K562 (cell line): ENCODE measurements around the gene TUT1. TPM values are rescaled to one million over a fixed set of nuclear protein-coding genes. Genes with fewer than 3 reads are reported as not detected.

Experiments
- EHMT2 ChIP-seq: fragments of 450-650 bp; IDR thresholded peaks from 2 replicates; pipeline ENCODE4 v1.6.1; 2018; ENCODE audit warnings: antibody characterized with exemption
- EWSR1 ChIP-seq: fragments of 450-650 bp; IDR thresholded peaks from 2 replicates; pipeline ENCODE4 v1.6.1; 2018; ENCODE audit warnings: borderline replicate concordance, mild to moderate bottlenecking, low read depth, moderate library complexity; ENCODE audit not compliant: partially characterized antibody
- GTF2A2 ChIP-seq: IDR thresholded peaks from 2 replicates; pipeline ENCODE4 v1.6.1; 2016; ENCODE audit warnings: mild to moderate bottlenecking, missing genetic modification characterization, missing compliant biosample characterization
- MAZ ChIP-seq, 2 experiments: fragments of 450-650 bp in 1 of 2; sonication (generic) in 1 of 2; formaldehyde crosslinking; IDR thresholded peaks in 1 of 2; conservative IDR thresholded peaks in 1 of 2; 2 replicates each; pipeline versions ENCODE4 v1.4.0 to v1.5.0; 2020; ENCODE audit warnings: mild to moderate bottlenecking in 1 of 2, missing genetic modification reagents in 1 of 2
- NFE2 ChIP-seq: IDR thresholded peaks from 2 replicates; pipeline ENCODE4 v1.6.1; 2014; ENCODE audit warnings: antibody characterized with exemption, low read depth
- NFIX ChIP-seq: fragments of 250-450 bp; sonication (Bioruptor Pico); IDR thresholded peaks from 2 replicates; pipeline ENCODE4 v1.4.0; 2020; ENCODE audit warnings: low read depth, mild to moderate bottlenecking, moderate library complexity
- NFXL1 ChIP-seq: fragments of 450-650 bp; formaldehyde crosslinking; IDR thresholded peaks from 2 replicates; pipeline ENCODE4 v1.4.0; 2021; ENCODE audit warnings: mild to moderate bottlenecking
- NRF1 ChIP-seq, 2 experiments: fragments of 450-650 bp; IDR thresholded peaks in 1 of 2; conservative IDR thresholded peaks in 1 of 2; 2 replicates each; pipeline ENCODE4 v1.6.1; 2014; ENCODE audit warnings: mild to moderate bottlenecking in 2 of 2
- PTTG1 ChIP-seq: fragments of 450-650 bp; IDR thresholded peaks from 2 replicates; pipeline ENCODE4 v1.6.1; 2016; ENCODE audit warnings: low read depth, mild to moderate bottlenecking, missing genetic modification characterization, missing compliant biosample characterization
- RBM15 ChIP-seq: fragments of 200-400 bp; formaldehyde crosslinking; IDR thresholded peaks from 2 replicates; pipeline ENCODE4 v1.6.1; 2018; ENCODE audit warnings: mild to moderate bottlenecking, low read length, moderate library complexity; ENCODE audit not compliant: insufficient read depth
- RBM25 ChIP-seq: fragments of 200-400 bp; formaldehyde crosslinking; IDR thresholded peaks from 2 replicates; pipeline ENCODE4 v1.6.1; 2018; ENCODE audit warnings: low read length, low read depth, moderate library complexity; ENCODE audit not compliant: severe bottlenecking
- SMARCC2 ChIP-seq: fragments of 450-650 bp; IDR thresholded peaks from 2 replicates; pipeline ENCODE4 v1.6.1; 2017; ENCODE audit warnings: antibody characterized with exemption, moderate library complexity, mild to moderate bottlenecking, low read depth
- TCFL5 ChIP-seq: fragments of 250-450 bp; sonication (Bioruptor Pico); conservative IDR thresholded peaks from 2 replicates; pipeline ENCODE4 v1.6.1; 2021; ENCODE audit warnings: mild to moderate bottlenecking, moderate library complexity, matching md5 sums
- ZBTB8A ChIP-seq: fragments of 450-650 bp; IDR thresholded peaks from 2 replicates; pipeline ENCODE4 v1.6.1; 2018; ENCODE audit warnings: mild to moderate bottlenecking, moderate library complexity; ENCODE audit not compliant: partially characterized antibody
- ZFP1 ChIP-seq: fragments of 450-650 bp; formaldehyde crosslinking; IDR thresholded peaks from 2 replicates; pipeline ENCODE4 v1.4.0; 2020; ENCODE audit warnings: mild to moderate bottlenecking, mixed read lengths
- ZKSCAN8 ChIP-seq: fragments of 200-800 bp; sonication (Bioruptor generic); IDR thresholded peaks from 2 replicates; pipeline ENCODE4 v1.6.1; 2016; ENCODE audit warnings: missing genetic modification characterization, missing compliant biosample characterization
- ZNF23 ChIP-seq: fragments of 250-450 bp; sonication (Bioruptor Pico); IDR thresholded peaks from 2 replicates; pipeline ENCODE4 v1.4.0; 2020; ENCODE audit warnings: mild to moderate bottlenecking
- ZNF239 ChIP-seq: fragments of 250-450 bp; sonication (Bioruptor Pico); IDR thresholded peaks from 2 replicates; pipeline ENCODE4 v1.4.0; 2020; ENCODE audit warnings: mild to moderate bottlenecking
- ZNF316 ChIP-seq: fragments of 450-650 bp; IDR thresholded peaks from 2 replicates; pipeline ENCODE4 v1.6.1; 2016
- polyA plus RNA-seq, 8 experiments: library from polyadenylated mRNA; depleted of rRNA in 4 of 8; stranded (reverse) in 5 of 8; unstranded in 3 of 8; fragments of >200 nt; fragmentation: Nextera tagmentation in 2 of 8; fragmentation: Illumina TruSeq in 1 of 8; extraction: Ambion mirVana in 2 of 8; extraction: Trizol in 1 of 8; gene quantifications; 2 replicates each; pipeline versions ENCODE4 v1.2.1 to v1.2.3, GENCODE V29; 2011 to 2014; ENCODE audit warnings: inconsistent platforms in 1 of 8, missing spikeins in 1 of 8
- total RNA-seq, 7 experiments: library from RNA; depleted of rRNA in 6 of 7; stranded (reverse); fragments of >200 nt in 6 of 7; fragmentation: Illumina TruSeq in 2 of 7; extraction: Trizol in 2 of 7; gene quantifications; 2 replicates each; pipeline versions ENCODE4 v1.2.1 to v1.2.3, GENCODE V29; 2011 to 2021; ENCODE audit warnings: low replicate concordance in 1 of 7
- TF ChIP-seq, protein P1 (sequence below): sonication (generic); formaldehyde crosslinking; IDR thresholded peaks from 2 replicates; pipeline ENCODE4 v1.4.0; 2020; ENCODE audit warnings: mild to moderate bottlenecking, missing genetic modification reagents
- TF ChIP-seq, protein P2 (sequence below), 2 experiments: fragments of 250-450 bp in 1 of 2; fragments of 450-650 bp in 1 of 2; sonication (Bioruptor Pico) in 1 of 2; IDR thresholded peaks; 2 replicates each; pipeline versions ENCODE4 v1.6.1 to v1.8.0; 2016 to 2021; ENCODE audit warnings: mild to moderate bottlenecking in 2 of 2, moderate library complexity in 2 of 2, missing compliant biosample characterization in 1 of 2, missing genetic modification characterization in 1 of 2
- TF ChIP-seq, protein P3 (sequence below): fragments of 450-650 bp; IDR thresholded peaks from 2 replicates; pipeline ENCODE4 v1.6.1; 2017; ENCODE audit warnings: antibody characterized with exemption, mild to moderate bottlenecking

TUT1 gene
- total and polyA plus RNA-seq, 9 of the 15 experiments (the other 6 are each of a cell fraction or from before 2014, with no cell fraction given): 0.66 to 44.3 (median 15.7) TPM

DNA sequence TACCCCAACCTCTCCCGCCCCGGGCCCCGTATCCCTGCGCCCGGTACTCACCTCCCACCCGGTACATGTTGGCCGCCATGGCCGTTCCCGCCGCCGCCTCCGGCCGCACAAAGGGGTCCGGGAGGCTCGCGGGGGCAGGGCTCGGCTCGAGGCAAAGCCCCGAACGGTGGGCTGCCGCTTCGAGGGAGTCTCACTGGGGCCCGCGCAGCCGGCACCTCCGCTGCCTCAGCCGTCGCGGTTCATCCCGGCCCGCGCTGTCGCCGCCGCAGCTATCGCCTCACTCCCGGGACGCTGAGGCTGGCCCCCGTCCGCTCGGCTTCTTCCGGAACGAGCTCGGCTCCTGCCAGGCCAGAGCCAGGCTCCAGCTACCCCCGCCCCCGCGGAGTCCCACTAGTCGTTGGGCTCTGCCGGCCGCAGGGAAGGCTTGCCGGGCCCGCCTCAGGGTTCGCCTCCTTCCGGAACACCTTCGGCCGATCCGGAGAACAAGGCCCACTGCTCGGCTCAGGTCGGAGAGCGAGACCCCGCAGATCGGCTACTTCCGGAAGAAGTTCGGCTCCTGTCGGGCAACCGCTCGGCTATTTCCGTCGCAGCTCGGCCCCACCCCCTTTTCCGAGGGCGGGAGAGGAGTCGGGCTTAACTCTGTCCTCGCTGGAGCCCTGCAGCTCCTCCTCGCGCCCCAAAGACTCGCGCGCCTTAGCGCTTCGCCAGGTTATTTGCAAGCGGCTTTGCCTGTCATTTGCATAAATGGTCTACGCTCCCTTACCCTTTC is 10.2 kb upstream of the TUT1 start, which contains the start of gene MTA2 (continued):
- TF ChIP-seq RBM25 (no peak), NRF1 (conservative IDR thresholded peaks at IDR 0.05 in 1 of 2, IDR thresholded peaks at IDR 0.05 in 1 of 2) (peak; percentile 64 to 76; a peak in 3 of 4 replicates), ZBTB8A (no peak), PTTG1 (no peak), GTF2A2 (no peak), ZFP1 (CRISPR knock-in tag) (no peak), RBM15 (no peak), ZNF23 (CRISPR knock-in tag) (no peak), EHMT2 (no peak), MAZ (CRISPR knock-in tag; conservative IDR thresholded peaks at IDR 0.05 in 1 of 2, IDR thresholded peaks at IDR 0.05 in 1 of 2) (peak; percentile 72 to 89), SMARCC2 (no peak), ZNF316 (no peak), ZNF239 (CRISPR knock-in tag) (no peak), EWSR1 (no peak), ZKSCAN8 (CRISPR knock-in tag) (no peak), NFIX (no peak), NFXL1 (no peak), NFE2 (no peak), TCFL5 (CRISPR knock-in tag) (no peak)
- TF ChIP-seq, protein P1, sequence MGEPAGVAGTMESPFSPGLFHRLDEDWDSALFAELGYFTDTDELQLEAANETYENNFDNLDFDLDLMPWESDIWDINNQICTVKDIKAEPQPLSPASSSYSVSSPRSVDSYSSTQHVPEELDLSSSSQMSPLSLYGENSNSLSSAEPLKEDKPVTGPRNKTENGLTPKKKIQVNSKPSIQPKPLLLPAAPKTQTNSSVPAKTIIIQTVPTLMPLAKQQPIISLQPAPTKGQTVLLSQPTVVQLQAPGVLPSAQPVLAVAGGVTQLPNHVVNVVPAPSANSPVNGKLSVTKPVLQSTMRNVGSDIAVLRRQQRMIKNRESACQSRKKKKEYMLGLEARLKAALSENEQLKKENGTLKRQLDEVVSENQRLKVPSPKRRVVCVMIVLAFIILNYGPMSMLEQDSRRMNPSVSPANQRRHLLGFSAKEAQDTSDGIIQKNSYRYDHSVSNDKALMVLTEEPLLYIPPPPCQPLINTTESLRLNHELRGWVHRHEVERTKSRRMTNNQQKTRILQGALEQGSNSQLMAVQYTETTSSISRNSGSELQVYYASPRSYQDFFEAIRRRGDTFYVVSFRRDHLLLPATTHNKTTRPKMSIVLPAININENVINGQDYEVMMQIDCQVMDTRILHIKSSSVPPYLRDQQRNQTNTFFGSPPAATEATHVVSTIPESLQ (CRISPR knock-in tag): 0 out of 2 replicates have a peak, but pooled peaks have one; percentile 69
- TF ChIP-seq, protein P2, sequence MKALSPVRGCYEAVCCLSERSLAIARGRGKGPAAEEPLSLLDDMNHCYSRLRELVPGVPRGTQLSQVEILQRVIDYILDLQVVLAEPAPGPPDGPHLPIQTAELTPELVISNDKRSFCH (CRISPR knock-in tag; IDR thresholded peaks at IDR 0.05): no peak
- TF ChIP-seq, protein P2 (tag; IDR thresholded peaks at IDR 0.05): no peak; the same call in 1 of the 2 replicates
- TF ChIP-seq, protein P3, sequence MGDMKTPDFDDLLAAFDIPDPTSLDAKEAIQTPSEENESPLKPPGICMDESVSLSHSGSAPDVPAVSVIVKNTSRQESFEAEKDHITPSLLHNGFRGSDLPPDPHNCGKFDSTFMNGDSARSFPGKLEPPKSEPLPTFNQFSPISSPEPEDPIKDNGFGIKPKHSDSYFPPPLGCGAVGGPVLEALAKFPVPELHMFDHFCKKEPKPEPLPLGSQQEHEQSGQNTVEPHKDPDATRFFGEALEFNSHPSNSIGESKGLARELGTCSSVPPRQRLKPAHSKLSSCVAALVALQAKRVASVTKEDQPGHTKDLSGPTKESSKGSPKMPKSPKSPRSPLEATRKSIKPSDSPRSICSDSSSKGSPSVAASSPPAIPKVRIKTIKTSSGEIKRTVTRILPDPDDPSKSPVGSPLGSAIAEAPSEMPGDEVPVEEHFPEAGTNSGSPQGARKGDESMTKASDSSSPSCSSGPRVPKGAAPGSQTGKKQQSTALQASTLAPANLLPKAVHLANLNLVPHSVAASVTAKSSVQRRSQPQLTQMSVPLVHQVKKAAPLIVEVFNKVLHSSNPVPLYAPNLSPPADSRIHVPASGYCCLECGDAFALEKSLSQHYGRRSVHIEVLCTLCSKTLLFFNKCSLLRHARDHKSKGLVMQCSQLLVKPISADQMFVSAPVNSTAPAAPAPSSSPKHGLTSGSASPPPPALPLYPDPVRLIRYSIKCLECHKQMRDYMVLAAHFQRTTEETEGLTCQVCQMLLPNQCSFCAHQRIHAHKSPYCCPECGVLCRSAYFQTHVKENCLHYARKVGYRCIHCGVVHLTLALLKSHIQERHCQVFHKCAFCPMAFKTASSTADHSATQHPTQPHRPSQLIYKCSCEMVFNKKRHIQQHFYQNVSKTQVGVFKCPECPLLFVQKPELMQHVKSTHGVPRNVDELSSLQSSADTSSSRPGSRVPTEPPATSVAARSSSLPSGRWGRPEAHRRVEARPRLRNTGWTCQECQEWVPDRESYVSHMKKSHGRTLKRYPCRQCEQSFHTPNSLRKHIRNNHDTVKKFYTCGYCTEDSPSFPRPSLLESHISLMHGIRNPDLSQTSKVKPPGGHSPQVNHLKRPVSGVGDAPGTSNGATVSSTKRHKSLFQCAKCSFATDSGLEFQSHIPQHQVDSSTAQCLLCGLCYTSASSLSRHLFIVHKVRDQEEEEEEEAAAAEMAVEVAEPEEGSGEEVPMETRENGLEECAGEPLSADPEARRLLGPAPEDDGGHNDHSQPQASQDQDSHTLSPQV: no peak
